SK-N-SH treated with all-trans-retinoic acid at 6 μM for 48 hours (cell line): Measurements from ENCODE around the gene ARHGEF2.

Source experiments
- ATAC-seq: fragments of 200-7000 bp; cut with Tn5 transposase; 3 replicates; pipeline ENCODE4 v1.9.1; 2020; ENCODE audit warnings: mild to moderate bottlenecking, moderate library complexity
- ARNTL ChIP-seq: fragments of 450-650 bp; formaldehyde crosslinking; IDR thresholded peaks from 2 replicates; pipeline ENCODE4 v1.5.0; 2020; ENCODE audit warnings: low read depth, mild to moderate bottlenecking, moderate library complexity, borderline replicate concordance
- BACH2 ChIP-seq: fragments of 250-450 bp; sonication (Bioruptor Pico); IDR thresholded peaks from 2 replicates; pipeline ENCODE4 v1.9.0; 2021; ENCODE audit warnings: mild to moderate bottlenecking, borderline replicate concordance
- CSDC2 ChIP-seq: fragments of 250-450 bp; sonication (Bioruptor Pico); IDR thresholded peaks from 2 replicates; pipeline ENCODE4 v1.5.0; 2020; ENCODE audit warnings: mild to moderate bottlenecking, moderate library complexity
- GLIS3 ChIP-seq: fragments of 250-450 bp; sonication (Bioruptor Pico); IDR thresholded peaks from 2 replicates; pipeline ENCODE4 v1.5.0; 2020; ENCODE audit warnings: mild to moderate bottlenecking, moderate library complexity
- ISL1 ChIP-seq: fragments of 250-450 bp; sonication (Bioruptor Pico); IDR thresholded peaks from 2 replicates; pipeline ENCODE4 v2.1.2; 2022; ENCODE audit warnings: mild to moderate bottlenecking, moderate library complexity
- OSR1 ChIP-seq: fragments of 250-450 bp; sonication (Bioruptor Pico); IDR thresholded peaks from 2 replicates; pipeline ENCODE4 v1.8.0; 2022; ENCODE audit warnings: moderate library complexity, mild to moderate bottlenecking, inconsistent platforms
- PPARA ChIP-seq: fragments of 250-450 bp; sonication (Bioruptor Pico); IDR thresholded peaks from 2 replicates; pipeline ENCODE4 v1.5.0; 2020; ENCODE audit warnings: mild to moderate bottlenecking, borderline replicate concordance
- RARB ChIP-seq: fragments of 250-450 bp; sonication (Bioruptor Pico); IDR thresholded peaks from 2 replicates; pipeline ENCODE4 v1.8.0; 2021; ENCODE audit warnings: mild to moderate bottlenecking, moderate library complexity
- SNAI2 ChIP-seq: fragments of 250-450 bp; sonication (Bioruptor Pico); IDR thresholded peaks from 2 replicates; pipeline ENCODE4 v1.5.0; 2020; ENCODE audit warnings: mild to moderate bottlenecking, moderate library complexity
- TOX ChIP-seq: fragments of 250-450 bp; sonication (Bioruptor Pico); IDR thresholded peaks from 2 replicates; pipeline ENCODE4 v1.8.0; 2021; ENCODE audit warnings: mild to moderate bottlenecking, moderate library complexity, borderline replicate concordance
- ZC3H10 ChIP-seq: fragments of 250-450 bp; sonication (Bioruptor Pico); IDR thresholded peaks from 2 replicates; pipeline ENCODE4 v1.5.1; 2021; ENCODE audit warnings: mild to moderate bottlenecking, moderate library complexity
- ZFP3 ChIP-seq: fragments of 250-450 bp; sonication (Bioruptor Pico); IDR thresholded peaks from 2 replicates; pipeline ENCODE4 v1.5.0; 2020; ENCODE audit warnings: mild to moderate bottlenecking, moderate library complexity
- ZNF565 ChIP-seq: fragments of 450-650 bp; formaldehyde crosslinking; conservative IDR thresholded peaks from 2 replicates; pipeline ENCODE4 v1.5.0; 2020; ENCODE audit warnings: low read depth, mild to moderate bottlenecking, moderate library complexity
- ZNF70 ChIP-seq: fragments of 450-650 bp; formaldehyde crosslinking; IDR thresholded peaks from 2 replicates; pipeline ENCODE4 v1.5.0; 2020; ENCODE audit warnings: mild to moderate bottlenecking, moderate library complexity
- ZNF8 ChIP-seq: fragments of 450-650 bp; formaldehyde crosslinking; IDR thresholded peaks from 2 replicates; pipeline ENCODE4 v1.5.0; 2020; ENCODE audit warnings: mild to moderate bottlenecking, moderate library complexity
- TF ChIP-seq, protein P1 (sequence below): fragments of 250-450 bp; sonication (Bioruptor Pico); IDR thresholded peaks from 2 replicates; pipeline ENCODE4 v1.5.1; 2021; ENCODE audit warnings: mild to moderate bottlenecking, moderate library complexity
- TF ChIP-seq, protein P2 (sequence below): fragments of 250-450 bp; sonication (Bioruptor Pico); IDR thresholded peaks from 2 replicates; pipeline ENCODE4 v1.5.1; 2020; ENCODE audit warnings: low read depth, mild to moderate bottlenecking, moderate library complexity
- TF ChIP-seq, protein P3 (sequence below): fragments of 250-450 bp; sonication (Bioruptor Pico); IDR thresholded peaks from 2 replicates; pipeline ENCODE4 v1.8.0; 2021; ENCODE audit warnings: low read depth, mild to moderate bottlenecking, moderate library complexity, borderline replicate concordance
- TF ChIP-seq, protein P4 (sequence below): fragments of 250-450 bp; sonication (Bioruptor Pico); IDR thresholded peaks from 2 replicates; pipeline ENCODE4 v1.8.0; 2020; ENCODE audit warnings: mild to moderate bottlenecking, moderate library complexity, borderline replicate concordance
- TF ChIP-seq, protein P5 (sequence below): fragments of 250-450 bp; sonication (Bioruptor Pico); IDR thresholded peaks from 2 replicates; pipeline ENCODE4 v1.5.0; 2020; ENCODE audit warnings: mild to moderate bottlenecking, moderate library complexity

The ARHGEF2 gene

DNA sequence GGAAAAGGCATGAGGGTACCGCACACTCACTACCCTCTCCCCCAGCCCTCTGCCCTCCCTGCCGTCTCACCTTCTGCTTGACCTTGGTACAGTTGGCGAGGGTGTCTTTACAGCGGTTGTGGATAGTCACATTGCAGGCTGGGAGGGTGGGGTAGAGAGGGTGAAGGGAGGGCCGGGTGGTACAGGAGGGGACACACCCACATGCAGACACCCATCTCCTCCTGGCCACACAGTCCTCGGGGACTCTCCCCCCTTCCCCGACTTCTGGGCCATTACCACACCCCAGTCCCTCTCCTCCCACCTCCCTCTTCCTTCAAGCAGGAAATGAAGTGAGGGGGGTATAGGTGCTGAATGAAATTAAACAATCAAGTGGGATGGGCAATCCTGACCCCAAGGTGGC is 11.6 kb downstream of the ARHGEF2 start:
- TF ChIP-seq OSR1 (CRISPR knock-in tag) (no peak), BACH2 (CRISPR knock-in tag) (no peak), ARNTL (CRISPR knock-in tag) (no peak), ISL1 (no peak), ZNF70 (no peak), SNAI2 (CRISPR knock-in tag) (no peak), TOX (no peak), CSDC2 (CRISPR knock-in tag) (no peak), ZFP3 (CRISPR knock-in tag) (no peak), ZNF565 (no peak)
- TF ChIP-seq, protein P1, sequence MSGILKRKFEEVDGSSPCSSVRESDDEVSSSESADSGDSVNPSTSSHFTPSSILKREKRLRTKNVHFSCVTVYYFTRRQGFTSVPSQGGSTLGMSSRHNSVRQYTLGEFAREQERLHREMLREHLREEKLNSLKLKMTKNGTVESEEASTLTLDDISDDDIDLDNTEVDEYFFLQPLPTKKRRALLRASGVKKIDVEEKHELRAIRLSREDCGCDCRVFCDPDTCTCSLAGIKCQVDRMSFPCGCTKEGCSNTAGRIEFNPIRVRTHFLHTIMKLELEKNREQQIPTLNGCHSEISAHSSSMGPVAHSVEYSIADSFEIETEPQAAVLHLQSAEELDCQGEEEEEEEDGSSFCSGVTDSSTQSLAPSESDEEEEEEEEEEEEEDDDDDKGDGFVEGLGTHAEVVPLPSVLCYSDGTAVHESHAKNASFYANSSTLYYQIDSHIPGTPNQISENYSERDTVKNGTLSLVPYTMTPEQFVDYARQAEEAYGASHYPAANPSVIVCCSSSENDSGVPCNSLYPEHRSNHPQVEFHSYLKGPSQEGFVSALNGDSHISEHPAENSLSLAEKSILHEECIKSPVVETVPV (CRISPR knock-in tag) = no peak
- TF ChIP-seq, protein P2, sequence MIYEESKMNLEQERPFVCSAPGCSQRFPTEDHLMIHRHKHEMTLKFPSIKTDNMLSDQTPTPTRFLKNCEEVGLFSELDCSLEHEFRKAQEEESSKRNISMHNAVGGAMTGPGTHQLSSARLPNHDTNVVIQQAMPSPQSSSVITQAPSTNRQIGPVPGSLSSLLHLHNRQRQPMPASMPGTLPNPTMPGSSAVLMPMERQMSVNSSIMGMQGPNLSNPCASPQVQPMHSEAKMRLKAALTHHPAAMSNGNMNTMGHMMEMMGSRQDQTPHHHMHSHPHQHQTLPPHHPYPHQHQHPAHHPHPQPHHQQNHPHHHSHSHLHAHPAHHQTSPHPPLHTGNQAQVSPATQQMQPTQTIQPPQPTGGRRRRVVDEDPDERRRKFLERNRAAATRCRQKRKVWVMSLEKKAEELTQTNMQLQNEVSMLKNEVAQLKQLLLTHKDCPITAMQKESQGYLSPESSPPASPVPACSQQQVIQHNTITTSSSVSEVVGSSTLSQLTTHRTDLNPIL = no peak
- TF ChIP-seq, protein P3, sequence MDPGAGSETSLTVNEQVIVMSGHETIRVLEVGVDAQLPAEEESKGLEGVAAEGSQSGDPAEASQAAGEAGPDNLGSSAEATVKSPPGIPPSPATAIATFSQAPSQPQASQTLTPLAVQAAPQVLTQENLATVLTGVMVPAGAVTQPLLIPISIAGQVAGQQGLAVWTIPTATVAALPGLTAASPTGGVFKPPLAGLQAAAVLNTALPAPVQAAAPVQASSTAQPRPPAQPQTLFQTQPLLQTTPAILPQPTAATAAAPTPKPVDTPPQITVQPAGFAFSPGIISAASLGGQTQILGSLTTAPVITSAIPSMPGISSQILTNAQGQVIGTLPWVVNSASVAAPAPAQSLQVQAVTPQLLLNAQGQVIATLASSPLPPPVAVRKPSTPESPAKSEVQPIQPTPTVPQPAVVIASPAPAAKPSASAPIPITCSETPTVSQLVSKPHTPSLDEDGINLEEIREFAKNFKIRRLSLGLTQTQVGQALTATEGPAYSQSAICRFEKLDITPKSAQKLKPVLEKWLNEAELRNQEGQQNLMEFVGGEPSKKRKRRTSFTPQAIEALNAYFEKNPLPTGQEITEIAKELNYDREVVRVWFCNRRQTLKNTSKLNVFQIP (CRISPR knock-in tag) = no peak
- TF ChIP-seq, protein P4, sequence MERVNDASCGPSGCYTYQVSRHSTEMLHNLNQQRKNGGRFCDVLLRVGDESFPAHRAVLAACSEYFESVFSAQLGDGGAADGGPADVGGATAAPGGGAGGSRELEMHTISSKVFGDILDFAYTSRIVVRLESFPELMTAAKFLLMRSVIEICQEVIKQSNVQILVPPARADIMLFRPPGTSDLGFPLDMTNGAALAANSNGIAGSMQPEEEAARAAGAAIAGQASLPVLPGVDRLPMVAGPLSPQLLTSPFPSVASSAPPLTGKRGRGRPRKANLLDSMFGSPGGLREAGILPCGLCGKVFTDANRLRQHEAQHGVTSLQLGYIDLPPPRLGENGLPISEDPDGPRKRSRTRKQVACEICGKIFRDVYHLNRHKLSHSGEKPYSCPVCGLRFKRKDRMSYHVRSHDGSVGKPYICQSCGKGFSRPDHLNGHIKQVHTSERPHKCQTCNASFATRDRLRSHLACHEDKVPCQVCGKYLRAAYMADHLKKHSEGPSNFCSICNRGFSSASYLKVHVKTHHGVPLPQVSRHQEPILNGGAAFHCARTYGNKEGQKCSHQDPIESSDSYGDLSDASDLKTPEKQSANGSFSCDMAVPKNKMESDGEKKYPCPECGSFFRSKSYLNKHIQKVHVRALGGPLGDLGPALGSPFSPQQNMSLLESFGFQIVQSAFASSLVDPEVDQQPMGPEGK (CRISPR knock-in tag) = no peak
- no peak for ATAC-seq

DNA sequence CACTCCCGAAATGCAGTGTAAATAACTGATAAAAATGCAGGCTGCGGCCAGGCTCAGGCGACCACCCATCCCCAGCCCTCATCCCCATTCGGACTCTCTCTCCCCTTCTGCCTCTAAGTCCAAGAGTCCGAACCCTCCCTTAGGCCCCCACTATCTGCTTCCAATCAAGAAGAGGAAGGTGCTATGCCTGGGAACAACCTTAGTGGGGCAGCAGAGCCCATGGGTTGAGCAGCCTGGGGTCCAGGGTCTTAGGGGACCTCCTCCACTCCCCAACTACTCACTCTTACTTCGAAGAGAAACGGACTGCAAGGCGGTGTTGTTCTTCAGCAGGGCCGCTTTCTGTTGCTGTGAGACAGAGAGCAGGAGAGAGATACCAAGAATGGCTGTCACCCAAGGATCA is 12.2 kb downstream of the ARHGEF2 start:
- no peak for TF ChIP-seq ZNF8 (CRISPR knock-in tag)
- no peak for TF ChIP-seq ZC3H10
- TF ChIP-seq SNAI2 (CRISPR knock-in tag) = no peak
- TF ChIP-seq, protein P2 = no peak
- no peak for TF ChIP-seq RARB (CRISPR knock-in tag)
- TF ChIP-seq GLIS3 = no peak
- TF ChIP-seq BACH2 (CRISPR knock-in tag) = no peak
- TF ChIP-seq, protein P3 (CRISPR knock-in tag) = no peak
- TF ChIP-seq, protein P4 (CRISPR knock-in tag) = no peak
- no peak for TF ChIP-seq ZNF70
- ATAC-seq = no peak

DNA sequence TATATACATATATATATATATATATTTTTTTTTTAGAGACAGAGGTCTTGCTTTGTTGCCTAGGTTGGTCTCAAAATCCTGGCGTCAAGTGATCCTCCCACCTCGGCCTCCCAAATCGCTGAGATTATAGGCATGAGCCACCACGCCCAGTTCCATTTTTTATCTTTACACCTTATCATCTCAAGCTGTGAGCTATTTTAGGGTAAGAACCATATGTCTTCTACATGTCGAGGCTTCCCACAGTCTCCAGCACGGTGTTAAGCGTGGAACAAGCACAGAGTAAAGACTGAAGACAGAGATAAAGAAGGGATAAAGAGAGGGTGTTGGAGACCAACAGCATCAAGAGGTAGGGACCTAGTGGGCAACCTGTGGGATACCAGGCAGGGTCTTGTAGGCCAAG is 14.2 kb downstream of the ARHGEF2 start:
- TF ChIP-seq, protein P1 (CRISPR knock-in tag) = no peak
- no peak for TF ChIP-seq ZFP3 (CRISPR knock-in tag)
- no peak for TF ChIP-seq PPARA
- TF ChIP-seq, protein P5, sequence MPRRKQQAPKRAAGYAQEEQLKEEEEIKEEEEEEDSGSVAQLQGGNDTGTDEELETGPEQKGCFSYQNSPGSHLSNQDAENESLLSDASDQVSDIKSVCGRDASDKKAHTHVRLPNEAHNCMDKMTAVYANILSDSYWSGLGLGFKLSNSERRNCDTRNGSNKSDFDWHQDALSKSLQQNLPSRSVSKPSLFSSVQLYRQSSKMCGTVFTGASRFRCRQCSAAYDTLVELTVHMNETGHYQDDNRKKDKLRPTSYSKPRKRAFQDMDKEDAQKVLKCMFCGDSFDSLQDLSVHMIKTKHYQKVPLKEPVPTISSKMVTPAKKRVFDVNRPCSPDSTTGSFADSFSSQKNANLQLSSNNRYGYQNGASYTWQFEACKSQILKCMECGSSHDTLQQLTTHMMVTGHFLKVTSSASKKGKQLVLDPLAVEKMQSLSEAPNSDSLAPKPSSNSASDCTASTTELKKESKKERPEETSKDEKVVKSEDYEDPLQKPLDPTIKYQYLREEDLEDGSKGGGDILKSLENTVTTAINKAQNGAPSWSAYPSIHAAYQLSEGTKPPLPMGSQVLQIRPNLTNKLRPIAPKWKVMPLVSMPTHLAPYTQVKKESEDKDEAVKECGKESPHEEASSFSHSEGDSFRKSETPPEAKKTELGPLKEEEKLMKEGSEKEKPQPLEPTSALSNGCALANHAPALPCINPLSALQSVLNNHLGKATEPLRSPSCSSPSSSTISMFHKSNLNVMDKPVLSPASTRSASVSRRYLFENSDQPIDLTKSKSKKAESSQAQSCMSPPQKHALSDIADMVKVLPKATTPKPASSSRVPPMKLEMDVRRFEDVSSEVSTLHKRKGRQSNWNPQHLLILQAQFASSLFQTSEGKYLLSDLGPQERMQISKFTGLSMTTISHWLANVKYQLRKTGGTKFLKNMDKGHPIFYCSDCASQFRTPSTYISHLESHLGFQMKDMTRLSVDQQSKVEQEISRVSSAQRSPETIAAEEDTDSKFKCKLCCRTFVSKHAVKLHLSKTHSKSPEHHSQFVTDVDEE (CRISPR knock-in tag) = no peak
- TF ChIP-seq ZC3H10 = no peak
- no peak for TF ChIP-seq CSDC2 (CRISPR knock-in tag)
- TF ChIP-seq ZNF565 = no peak
- no peak for TF ChIP-seq ISL1
- no peak for ATAC-seq
